Measurements from ENCODE around the gene EXD3.

The EXD3 gene

GRCh38 chr9:137427454-137428310, 4.7 kb upstream of the EXD3 start:
- no peak overlapping the region for H3K4me3 ChIP-seq (ENCODE audit: low read depth, low read length)
- TF ChIP-seq CTCF (IDR thresholded peaks at IDR 0.05; ENCODE audit: low read depth, low read length, missing control alignments), result no peak
- no peak for DNase-seq (ENCODE audit: low read depth)

- no peak for DNase-seq (ENCODE audit: low read depth)
- TF ChIP-seq CTCF (IDR thresholded peaks at IDR 0.05; ENCODE audit: low read depth, low read length, missing control alignments), result no peak
- no peak overlapping the region for H3K4me3 ChIP-seq (ENCODE audit: low read depth, low read length)
Measured at GRCh38 chr9:137426018-137426681, 3.2 kb upstream of the EXD3 start.

- peak overlapping the region; percentile 50 for H3K4me3 ChIP-seq (ENCODE audit: low read depth, low read length)
- no peak for TF ChIP-seq CTCF (IDR thresholded peaks at IDR 0.05; ENCODE audit: low read depth, low read length, missing control alignments)
- DNase-seq (ENCODE audit: low read depth), result no peak
Measured at GRCh38 chr9:137423514-137424291, 741 bp upstream of the EXD3 start.

GRCh38 chr9:137421838-137422603, 941 bp downstream of the EXD3 start:
- H3K4me3 ChIP-seq (ENCODE audit: low read depth, low read length), result peak overlapping the region; percentile 84
- no peak for DNase-seq (ENCODE audit: low read depth)
- no peak for TF ChIP-seq CTCF (IDR thresholded peaks at IDR 0.05; ENCODE audit: low read depth, low read length, missing control alignments)

- no peak for DNase-seq (ENCODE audit: low read depth)
- peak overlapping the region; percentile 61 for H3K4me3 ChIP-seq (ENCODE audit: low read depth, low read length)
- no peak for TF ChIP-seq CTCF (IDR thresholded peaks at IDR 0.05; ENCODE audit: low read depth, low read length, missing control alignments)
Measured at GRCh38 chr9:137417161-137418021, 5.6 kb downstream of the EXD3 start.
